Neuronal stem cell (in vitro differentiated cells): ENCODE results near the gene ZDHHC9.

Experiments
- DNase-seq: peaks from one replicate; pipeline ENCODE4 v3.0.0-alpha.2; 2013; ENCODE audit warnings: low spot score
- H2AFZ ChIP-seq: one replicate; pipeline ENCODE4 v1.6.1; 2013; ENCODE audit warnings: mild to moderate bottlenecking, low read length, inconsistent platforms
- H2AK5ac ChIP-seq: 2 replicates; pipeline ENCODE4 v1.6.1; 2013; ENCODE audit warnings: low read depth, mild to moderate bottlenecking, inconsistent platforms, low read length, moderate library complexity, mixed read lengths
- H2BK120ac ChIP-seq: 2 replicates; pipeline ENCODE4 v1.6.1; 2013; ENCODE audit warnings: low read depth, mild to moderate bottlenecking, inconsistent platforms, low read length, moderate library complexity, mixed read lengths
- H2BK12ac ChIP-seq: one replicate; pipeline ENCODE4 v1.6.1; 2013; ENCODE audit warnings: low read length, inconsistent platforms
- H2BK15ac ChIP-seq: 2 replicates; pipeline ENCODE4 v1.6.1; 2013; ENCODE audit warnings: mild to moderate bottlenecking, low read length, inconsistent platforms, mixed read lengths
- H2BK5ac ChIP-seq: one replicate; pipeline ENCODE4 v1.6.1; 2013; ENCODE audit warnings: inconsistent platforms, mild to moderate bottlenecking, low read length, moderate library complexity
- H3K14ac ChIP-seq: one replicate; pipeline ENCODE4 v1.6.1; 2013; ENCODE audit warnings: low read length, inconsistent platforms
- H3K18ac ChIP-seq: 2 replicates; pipeline ENCODE4 v1.6.1; 2013; ENCODE audit warnings: low read length, inconsistent platforms
- H3K23ac ChIP-seq: 2 replicates; pipeline ENCODE4 v1.6.1; 2013; ENCODE audit warnings: low read depth, mild to moderate bottlenecking, mixed read lengths, low read length, inconsistent platforms; ENCODE audit not compliant: poor library complexity
- H3K27ac ChIP-seq: replicated peaks from 3 replicates; pipeline ENCODE4 v1.5.1; 2013; ENCODE audit warnings: low read length, inconsistent platforms
- H3K27me3 ChIP-seq, 3 experiments: 2 replicates each; pipeline ENCODE4 v1.6.1; 2013; ENCODE audit warnings: low read length in 3 of 3, mild to moderate bottlenecking in 2 of 3, inconsistent platforms in 1 of 3, low read depth in 1 of 3, mixed read lengths in 1 of 3, moderate library complexity in 1 of 3; ENCODE audit not compliant: control insufficient read depth in 3 of 3, insufficient read depth in 3 of 3
- H3K36me3 ChIP-seq, 2 donors: replicated peaks in 1 of 2; 2 replicates each; pipeline ENCODE4 v1.6.1; 2013; ENCODE audit warnings: low read length in 2 of 2; ENCODE audit not compliant: control insufficient read depth in 2 of 2, insufficient read depth in 2 of 2
- H3K4ac ChIP-seq: 2 replicates; pipeline ENCODE4 v1.6.1; 2013; ENCODE audit warnings: inconsistent platforms, mild to moderate bottlenecking, low read length, moderate library complexity
- H3K4me1 ChIP-seq, 2 donors: 1 replicate in 1 of 2; 2 replicates in 1 of 2; pipeline ENCODE4 v1.6.1; 2013; ENCODE audit warnings: low read length in 2 of 2, low read depth in 1 of 2; ENCODE audit not compliant: control insufficient read depth in 2 of 2, insufficient read depth in 1 of 2
- H3K4me2 ChIP-seq: one replicate; pipeline ENCODE4 v1.6.1; 2013; ENCODE audit warnings: mild to moderate bottlenecking, low read length, inconsistent platforms; ENCODE audit not compliant: insufficient read depth, poor library complexity, severe bottlenecking
- H3K4me3 ChIP-seq, 2 donors: 2 replicates each; pipeline ENCODE4 v1.5.1; 2013; ENCODE audit warnings: low read length in 2 of 2, mild to moderate bottlenecking in 2 of 2, inconsistent platforms in 1 of 2, moderate library complexity in 1 of 2
- H3K79me1 ChIP-seq: one replicate; pipeline ENCODE4 v1.6.1; 2013; ENCODE audit warnings: low read depth, mild to moderate bottlenecking, inconsistent platforms, low read length, moderate library complexity
- H3K9ac ChIP-seq: one replicate; pipeline ENCODE4 v1.6.1; 2013; ENCODE audit warnings: mild to moderate bottlenecking, low read depth, low read length, inconsistent platforms; ENCODE audit not compliant: poor library complexity
- H3K9me3 ChIP-seq, 2 donors: replicated peaks in 1 of 2; 2 replicates each; pipeline versions ENCODE3 to v1.6.1; 2013; ENCODE audit warnings: low read length in 2 of 2, mild to moderate bottlenecking in 2 of 2, inconsistent platforms in 1 of 2, low read depth in 1 of 2, mixed read lengths in 1 of 2, moderate library complexity in 1 of 2; ENCODE audit not compliant: control insufficient read depth in 2 of 2, insufficient read depth in 1 of 2
- H4K8ac ChIP-seq: one replicate; pipeline ENCODE4 v1.6.1; 2013; ENCODE audit warnings: low read depth, mild to moderate bottlenecking, inconsistent platforms, low read length, moderate library complexity
- H4K91ac ChIP-seq: one replicate; pipeline ENCODE4 v1.6.1; 2013; ENCODE audit warnings: low read length, low read depth, mild to moderate bottlenecking, inconsistent platforms; ENCODE audit not compliant: poor library complexity
- WGBS, 2 donors: extraction: QIAGEN DNeasy Blood & Tissue Kit; methylation state at CpG; one replicate each; pipeline ENCODE4 v1.1.7; 2013; ENCODE audit warnings: missing lambda C conversion rate in 2 of 2, mixed read lengths in 1 of 2; ENCODE audit not compliant: insufficient read length in 2 of 2, insufficient replicate concordance in 1 of 2; ENCODE audit errors: extremely low coverage in 2 of 2; 5-methylcytosine and 5-hydroxymethylcytosine counted together

The ZDHHC9 gene

GRCh38 chrX:129798888-129799287 lies 44.8 kb downstream of the ZDHHC9 start:
- Histone ChIP-seq H3K4me2 (no peak overlapping the region), H3K79me1 (no peaks in the 10 kb centered on the region), H3K9me3 (no peaks in the 10 kb centered on the region), H3K4ac (no peak overlapping the region), H3K27me3 (no peaks in the 10 kb centered on the region), H2BK12ac (no peak overlapping the region), H2AFZ (no peak overlapping the region), H3K9ac (no peak overlapping the region), H3K18ac (no peak overlapping the region), H3K4me3 (no peak overlapping the region), H2AK5ac (no peak overlapping the region), H3K23ac (no peak overlapping the region), H3K4me1 (peaks cover 3 to 5% of the 10 kb centered on the region in 2 donors), H2BK5ac (no peak overlapping the region), H3K36me3 (peaks cover 0 to 3% of the 10 kb centered on the region in 2 donors), H3K27ac (no peak overlapping the region), H3K14ac (no peak overlapping the region), H4K91ac (no peak overlapping the region), H2BK120ac (no peak overlapping the region), H2BK15ac (no peak overlapping the region), H4K8ac (no peak overlapping the region)
- no peak for DNase-seq
- no CpG with 5 or more reads among the region's 5 CpGs for WGBS, 2 donors

- Histone ChIP-seq H3K4me1 (peaks cover 1 to 3% of the 10 kb centered on the region in 2 donors), H3K9me3 (no peaks in the 10 kb centered on the region), H3K36me3 (peaks cover 0 to 3% of the 10 kb centered on the region in 2 donors), H3K9ac (no peak overlapping the region), H2BK15ac (no peak overlapping the region), H3K4me2 (no peak overlapping the region), H3K27me3 (no peaks in the 10 kb centered on the region), H3K18ac (no peak overlapping the region), H2BK12ac (no peak overlapping the region), H2AK5ac (no peak overlapping the region), H3K23ac (no peak overlapping the region), H3K4ac (no peak overlapping the region), H3K27ac (no peak overlapping the region), H2BK5ac (no peak overlapping the region), H2BK120ac (no peak overlapping the region), H3K4me3 (no peak overlapping the region), H3K79me1 (no peaks in the 10 kb centered on the region), H4K8ac (no peak overlapping the region), H2AFZ (no peak overlapping the region), H4K91ac (no peak overlapping the region), H3K14ac (no peak overlapping the region)
- DNase-seq, result no peak
- no CpG with 5 or more reads among the region's 3 CpGs for WGBS, 2 donors
Measured at GRCh38 chrX:129798456-129798855, 45.2 kb downstream of the ZDHHC9 start.

GRCh38 chrX:129797251-129797906 lies 46.3 kb downstream of the ZDHHC9 start:
- Histone ChIP-seq H3K9me3 (no peaks in the 10 kb centered on the region), H3K4me3 (no peak overlapping the region), H3K4ac (no peak overlapping the region), H3K18ac (no peak overlapping the region), H4K8ac (no peak overlapping the region), H2AFZ (no peak overlapping the region), H2BK12ac (no peak overlapping the region), H4K91ac (no peak overlapping the region), H2BK120ac (no peak overlapping the region), H2BK15ac (no peak overlapping the region), H3K4me2 (no peak overlapping the region), H3K27ac (no peak overlapping the region), H3K14ac (no peak overlapping the region), H3K79me1 (no peaks in the 10 kb centered on the region), H3K4me1 (no peaks in the 10 kb centered on the region), H2BK5ac (no peak overlapping the region), H3K23ac (no peak overlapping the region), H2AK5ac (no peak overlapping the region), H3K27me3 (no peaks in the 10 kb centered on the region), H3K9ac (no peak overlapping the region), H3K36me3 (peaks cover 0 to 3% of the 10 kb centered on the region in 2 donors)
- DNase-seq, result no peak
- WGBS, 2 donors, result no CpG with 5 or more reads among the region's 4 CpGs

GRCh38 chrX:129795584-129795983 lies 48.1 kb downstream of the ZDHHC9 start:
- H2AK5ac ChIP-seq, result no peak overlapping the region
- peaks cover 0 to 3% of the 10 kb centered on the region in 2 donors for H3K36me3 ChIP-seq
- no peaks in the 10 kb centered on the region for H3K79me1 ChIP-seq
- H3K23ac ChIP-seq, result no peak overlapping the region
- no peak overlapping the region for H2BK12ac ChIP-seq
- no peak overlapping the region for H3K18ac ChIP-seq
- H3K4ac ChIP-seq, result no peak overlapping the region
- H3K9ac ChIP-seq, result no peak overlapping the region
- H3K4me1 ChIP-seq, result no peaks in the 10 kb centered on the region
- no peak overlapping the region for H3K14ac ChIP-seq
- no peak overlapping the region for H3K4me2 ChIP-seq
- no peak overlapping the region for H3K4me3 ChIP-seq
- no CpG with 5 or more reads among the region's 1 CpG for WGBS, 2 donors
- H2AFZ ChIP-seq, result no peak overlapping the region
- H3K27me3 ChIP-seq, result no peaks in the 10 kb centered on the region
- H2BK15ac ChIP-seq, result no peak overlapping the region
- no peaks in the 10 kb centered on the region for H3K9me3 ChIP-seq
- H4K8ac ChIP-seq, result no peak overlapping the region
- H2BK120ac ChIP-seq, result no peak overlapping the region
- DNase-seq, result no peak
- no peak overlapping the region for H2BK5ac ChIP-seq
- H4K91ac ChIP-seq, result no peak overlapping the region
- H3K27ac ChIP-seq, result no peak overlapping the region
